ENCODE measurements around the gene PPFIBP2.

DNA sequence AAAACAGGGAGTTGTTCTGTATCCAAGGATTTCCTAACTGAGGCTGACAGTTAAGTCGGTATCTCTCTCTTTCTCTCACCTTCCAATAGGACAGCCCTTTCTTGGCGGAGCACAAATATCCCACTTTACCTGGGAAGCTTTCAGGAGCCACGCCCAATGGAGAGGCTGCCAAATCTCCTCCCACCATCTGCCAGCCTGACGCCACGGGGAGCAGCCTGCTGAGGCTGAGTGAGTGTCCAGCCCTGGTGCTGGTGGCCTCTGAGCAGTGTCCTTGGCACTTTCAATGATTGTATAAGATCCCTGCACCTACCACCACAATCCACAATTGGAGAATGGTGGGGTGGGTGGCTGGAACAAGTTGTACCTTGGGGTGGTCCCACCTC is 125.8 kb downstream of the PPFIBP2 start:
- TF ChIP-seq, protein P1, sequence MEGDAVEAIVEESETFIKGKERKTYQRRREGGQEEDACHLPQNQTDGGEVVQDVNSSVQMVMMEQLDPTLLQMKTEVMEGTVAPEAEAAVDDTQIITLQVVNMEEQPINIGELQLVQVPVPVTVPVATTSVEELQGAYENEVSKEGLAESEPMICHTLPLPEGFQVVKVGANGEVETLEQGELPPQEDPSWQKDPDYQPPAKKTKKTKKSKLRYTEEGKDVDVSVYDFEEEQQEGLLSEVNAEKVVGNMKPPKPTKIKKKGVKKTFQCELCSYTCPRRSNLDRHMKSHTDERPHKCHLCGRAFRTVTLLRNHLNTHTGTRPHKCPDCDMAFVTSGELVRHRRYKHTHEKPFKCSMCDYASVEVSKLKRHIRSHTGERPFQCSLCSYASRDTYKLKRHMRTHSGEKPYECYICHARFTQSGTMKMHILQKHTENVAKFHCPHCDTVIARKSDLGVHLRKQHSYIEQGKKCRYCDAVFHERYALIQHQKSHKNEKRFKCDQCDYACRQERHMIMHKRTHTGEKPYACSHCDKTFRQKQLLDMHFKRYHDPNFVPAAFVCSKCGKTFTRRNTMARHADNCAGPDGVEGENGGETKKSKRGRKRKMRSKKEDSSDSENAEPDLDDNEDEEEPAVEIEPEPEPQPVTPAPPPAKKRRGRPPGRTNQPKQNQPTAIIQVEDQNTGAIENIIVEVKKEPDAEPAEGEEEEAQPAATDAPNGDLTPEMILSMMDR (IDR thresholded peaks at IDR 0.05; ENCODE audit: low read length): no peak
- TF ChIP-seq EZH2 (IDR thresholded peaks at IDR 0.05; ENCODE audit: borderline replicate concordance, low read length): no peak
